ENCODE results near the gene FAM168A. TPM values are rescaled to one million over a fixed set of nuclear protein-coding genes. Genes with fewer than 3 reads are reported as not detected.

The FAM168A gene
- total RNA-seq, 1 donor from 2014 or later, result 21.4 TPM

- H3K4me3 ChIP-seq, result no peak overlapping the region
- TF ChIP-seq POLR2A (IDR thresholded peaks at IDR 0.05) (no peak), POLR2AphosphoS5 (IDR thresholded peaks at IDR 0.05; ENCODE audit: insufficient read depth in 1 of 2, low read depth in 1 of 2) (no peak), CTCF (IDR thresholded peaks at IDR 0.05) (no peak)
- intact Hi-C loops (cut with DNase I), result no loop called here
These were observed 44.6 kb downstream of the FAM168A start for GRCh38 chr11:73553266-73553665.

GRCh38 chr11:73551677-73552076, 46.2 kb downstream of the FAM168A start:
- no peaks in the 10 kb centered on the region for H3K27me3 ChIP-seq
- no peaks in the 10 kb centered on the region for H3K4me1 ChIP-seq
- no peak for DNase-seq (ENCODE audit: extremely low spot score in 2 of 2)

More at GRCh38 chr11:73553266-73553665, 44.6 kb downstream of the FAM168A start:
- Histone ChIP-seq H3K36me3 (no peaks in the 10 kb centered on the region), H3K9me3 (no peaks in the 10 kb centered on the region), H3K27ac (no peak overlapping the region), H3K27me3 (no peaks in the 10 kb centered on the region), H3K4me1 (no peaks in the 10 kb centered on the region)
- no peak for DNase-seq (ENCODE audit: extremely low spot score in 2 of 2)

GRCh38 chr11:73549376-73549775, 48.5 kb downstream of the FAM168A start:
- TF ChIP-seq CTCF (IDR thresholded peaks at IDR 0.05), result no peak
- no peak for TF ChIP-seq POLR2A (IDR thresholded peaks at IDR 0.05)
- TF ChIP-seq POLR2AphosphoS5 (IDR thresholded peaks at IDR 0.05; ENCODE audit: insufficient read depth in 1 of 2, low read depth in 1 of 2), result no peak
- Histone ChIP-seq H3K4me3 (no peak overlapping the region), H3K4me1 (no peaks in the 10 kb centered on the region), H3K27ac (no peak overlapping the region), H3K27me3 (no peaks in the 10 kb centered on the region), H3K9me3 (no peaks in the 10 kb centered on the region), H3K36me3 (no peaks in the 10 kb centered on the region)
- intact Hi-C loops (cut with DNase I), result no loop called here
- no peak for DNase-seq (ENCODE audit: extremely low spot score in 2 of 2)

More at GRCh38 chr11:73551677-73552076, 46.2 kb downstream of the FAM168A start:
- TF ChIP-seq POLR2A (IDR thresholded peaks at IDR 0.05) (no peak), CTCF (IDR thresholded peaks at IDR 0.05) (no peak), POLR2AphosphoS5 (IDR thresholded peaks at IDR 0.05; ENCODE audit: insufficient read depth in 1 of 2, low read depth in 1 of 2) (no peak)
- Histone ChIP-seq H3K4me3 (no peak overlapping the region), H3K36me3 (no peaks in the 10 kb centered on the region), H3K27ac (no peak overlapping the region), H3K9me3 (no peaks in the 10 kb centered on the region)
- intact Hi-C loops (cut with DNase I), result no loop called here

GRCh38 chr11:73547706-73548595, 50.0 kb downstream of the FAM168A start:
- TF ChIP-seq POLR2AphosphoS5 (IDR thresholded peaks at IDR 0.05; ENCODE audit: insufficient read depth in 1 of 2, low read depth in 1 of 2) (no peak), CTCF (IDR thresholded peaks at IDR 0.05) (no peak), POLR2A (IDR thresholded peaks at IDR 0.05) (no peak)
- Histone ChIP-seq H3K4me3 (no peak overlapping the region), H3K36me3 (no peaks in the 10 kb centered on the region), H3K27ac (no peak overlapping the region), H3K9me3 (no peaks in the 10 kb centered on the region), H3K27me3 (no peaks in the 10 kb centered on the region), H3K4me1 (no peaks in the 10 kb centered on the region)
- intact Hi-C loops (cut with DNase I), result no loop called here
- DNase-seq (ENCODE audit: extremely low spot score in 2 of 2), result no peak

GRCh38 chr11:73542175-73542574, 55.7 kb downstream of the FAM168A start:
- no peak for DNase-seq (ENCODE audit: extremely low spot score in 2 of 2)
- Histone ChIP-seq H3K4me3 (no peak overlapping the region), H3K27ac (no peak overlapping the region), H3K9me3 (no peaks in the 10 kb centered on the region), H3K4me1 (no peaks in the 10 kb centered on the region), H3K36me3 (no peaks in the 10 kb centered on the region), H3K27me3 (no peaks in the 10 kb centered on the region)
- TF ChIP-seq POLR2AphosphoS5 (IDR thresholded peaks at IDR 0.05; ENCODE audit: insufficient read depth in 1 of 2, low read depth in 1 of 2), result no peak
- TF ChIP-seq CTCF (IDR thresholded peaks at IDR 0.05), result no peak
- no peak for TF ChIP-seq POLR2A (IDR thresholded peaks at IDR 0.05)
- intact Hi-C loops (cut with DNase I), result no loop called here
